ENCODE measurements around the gene SLC6A17. TPM values are rescaled to one million over a fixed set of nuclear protein-coding genes. Genes with fewer than 3 reads are reported as not detected.
A peak's percentile ranks its signal among the peaks of the same experiment; 100 is the strongest.

SLC6A17 gene
- total and polyA plus RNA-seq, 2 experiments from 2014 or later, result 0.03 to 0.17 TPM

DNA sequence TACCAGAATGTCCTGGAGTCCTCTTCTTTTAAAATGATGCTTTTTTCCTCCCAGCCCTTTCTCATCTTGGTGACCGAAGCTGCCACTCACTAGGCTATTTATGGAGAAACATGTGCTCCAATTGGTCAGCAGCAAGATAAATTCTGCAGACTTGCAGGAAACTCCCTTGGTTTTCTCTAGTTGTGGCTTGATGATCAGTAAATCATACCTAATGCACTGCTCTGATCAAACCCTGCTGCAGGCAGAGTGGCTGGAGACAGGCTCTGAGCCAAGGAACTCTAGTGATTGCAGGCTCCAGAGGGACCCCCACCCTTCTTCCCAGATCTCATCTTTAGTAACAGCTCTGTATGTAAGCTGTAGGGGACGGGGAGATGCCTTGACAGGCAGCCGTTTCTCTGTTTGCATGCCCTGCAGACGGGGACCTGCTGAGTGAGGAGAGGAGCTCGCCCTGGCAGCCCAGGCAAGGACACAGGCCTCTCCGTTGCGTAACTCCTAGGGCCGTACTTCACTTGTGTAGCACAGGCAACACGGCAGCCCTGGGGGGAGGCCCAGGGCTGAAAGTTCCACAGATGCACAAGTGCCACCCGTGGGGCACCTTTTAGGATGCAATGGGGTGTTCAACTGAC, 14.5 kb downstream of the SLC6A17 start:
- Mint-ChIP-seq H3K27ac (no peak overlapping the region), H3K36me3 (ENCODE audit: low read depth) (no peaks in the 10 kb centered on the region), H3K4me1 (peaks cover 5% of the 10 kb centered on the region), H3K4me3 (no peak overlapping the region), H3K9me3 (no peaks in the 10 kb centered on the region), H3K27me3 (ENCODE audit: insufficient read depth, low read depth, poor library complexity) (peaks cover 6% of the 10 kb centered on the region)
- Histone ChIP-seq H3K9me2 (ENCODE audit: insufficient read depth) (0 out of 2 replicates have a peak, but pooled peaks cover 4% of the 10 kb centered on the region), H3K27ac (ENCODE audit: low read depth) (no peak overlapping the region), H3K4me2 (no peak overlapping the region), H3K79me2 (replicated peaks; ENCODE audit: insufficient read depth) (no peaks in the 10 kb centered on the region), H3K36me3 (ENCODE audit: insufficient read depth) (no peaks in the 10 kb centered on the region), H3K4me1 (ENCODE audit: insufficient read depth) (no peaks in the 10 kb centered on the region), H3K4me3 (no peak overlapping the region), H2AFZ (no peak overlapping the region), H3K27me3 (ENCODE audit: insufficient read depth) (no peaks in the 10 kb centered on the region), H4K20me1 (replicated peaks; ENCODE audit: insufficient read depth) (no peaks in the 10 kb centered on the region), H3F3A (replicated peaks; ENCODE audit: low read depth) (no peaks in the 10 kb centered on the region)
- ATAC-seq (peak; percentile 49; the same call in 2 of the 3 replicates), DNase-seq (ENCODE audit: low spot score) (no peak)
- TF ChIP-seq ZNF114 (CRISPR knock-in tag; IDR thresholded peaks at IDR 0.05) (no peak), CREB1 (CRISPR knock-in tag; IDR thresholded peaks at IDR 0.05; ENCODE audit: low read depth) (no peak), STAT1 (IDR thresholded peaks at IDR 0.05; ENCODE audit: unreplicated experiment) (no peak), NANOG (IDR thresholded peaks at IDR 0.05; ENCODE audit: borderline replicate concordance) (no peak), POLR2AphosphoS5 (IDR thresholded peaks at IDR 0.05; ENCODE audit: low read depth) (no peak), ETS1 (IDR thresholded peaks at IDR 0.05) (no peak), EZH2 (IDR thresholded peaks at IDR 0.05; ENCODE audit: low read depth, unreplicated experiment) (no peak), EZH2phosphoT487 (IDR thresholded peaks at IDR 0.05; ENCODE audit: unreplicated experiment) (no peak), ZNF331 (CRISPR knock-in tag; IDR thresholded peaks at IDR 0.05; ENCODE audit: low read depth) (no peak)
- TF ChIP-seq, protein P1, sequence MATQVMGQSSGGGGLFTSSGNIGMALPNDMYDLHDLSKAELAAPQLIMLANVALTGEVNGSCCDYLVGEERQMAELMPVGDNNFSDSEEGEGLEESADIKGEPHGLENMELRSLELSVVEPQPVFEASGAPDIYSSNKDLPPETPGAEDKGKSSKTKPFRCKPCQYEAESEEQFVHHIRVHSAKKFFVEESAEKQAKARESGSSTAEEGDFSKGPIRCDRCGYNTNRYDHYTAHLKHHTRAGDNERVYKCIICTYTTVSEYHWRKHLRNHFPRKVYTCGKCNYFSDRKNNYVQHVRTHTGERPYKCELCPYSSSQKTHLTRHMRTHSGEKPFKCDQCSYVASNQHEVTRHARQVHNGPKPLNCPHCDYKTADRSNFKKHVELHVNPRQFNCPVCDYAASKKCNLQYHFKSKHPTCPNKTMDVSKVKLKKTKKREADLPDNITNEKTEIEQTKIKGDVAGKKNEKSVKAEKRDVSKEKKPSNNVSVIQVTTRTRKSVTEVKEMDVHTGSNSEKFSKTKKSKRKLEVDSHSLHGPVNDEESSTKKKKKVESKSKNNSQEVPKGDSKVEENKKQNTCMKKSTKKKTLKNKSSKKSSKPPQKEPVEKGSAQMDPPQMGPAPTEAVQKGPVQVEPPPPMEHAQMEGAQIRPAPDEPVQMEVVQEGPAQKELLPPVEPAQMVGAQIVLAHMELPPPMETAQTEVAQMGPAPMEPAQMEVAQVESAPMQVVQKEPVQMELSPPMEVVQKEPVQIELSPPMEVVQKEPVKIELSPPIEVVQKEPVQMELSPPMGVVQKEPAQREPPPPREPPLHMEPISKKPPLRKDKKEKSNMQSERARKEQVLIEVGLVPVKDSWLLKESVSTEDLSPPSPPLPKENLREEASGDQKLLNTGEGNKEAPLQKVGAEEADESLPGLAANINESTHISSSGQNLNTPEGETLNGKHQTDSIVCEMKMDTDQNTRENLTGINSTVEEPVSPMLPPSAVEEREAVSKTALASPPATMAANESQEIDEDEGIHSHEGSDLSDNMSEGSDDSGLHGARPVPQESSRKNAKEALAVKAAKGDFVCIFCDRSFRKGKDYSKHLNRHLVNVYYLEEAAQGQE (IDR thresholded peaks at IDR 0.05; ENCODE audit: unreplicated experiment), result no peak

GRCh38 chr1:110165761-110166231, 15.5 kb downstream of the SLC6A17 start:
- H3K27ac Mint-ChIP-seq, result no peak overlapping the region
- H3K36me3 Mint-ChIP-seq (ENCODE audit: low read depth), result no peaks in the 10 kb centered on the region
- Histone ChIP-seq H3K4me2 (no peak overlapping the region), H4K20me1 (replicated peaks; ENCODE audit: insufficient read depth) (no peaks in the 10 kb centered on the region), H3K4me1 (ENCODE audit: insufficient read depth) (no peaks in the 10 kb centered on the region), H3K27me3 (ENCODE audit: insufficient read depth) (no peaks in the 10 kb centered on the region), H3K79me2 (replicated peaks; ENCODE audit: insufficient read depth) (no peaks in the 10 kb centered on the region), H3K36me3 (ENCODE audit: insufficient read depth) (no peaks in the 10 kb centered on the region), H3K4me3 (no peak overlapping the region), H2AFZ (no peak overlapping the region), H3K9me2 (ENCODE audit: insufficient read depth) (0 out of 2 replicates have a peak, but pooled peaks cover 4% of the 10 kb centered on the region), H3K27ac (ENCODE audit: low read depth) (no peak overlapping the region), H3F3A (replicated peaks; ENCODE audit: low read depth) (no peaks in the 10 kb centered on the region)
- peaks cover 5% of the 10 kb centered on the region for H3K4me1 Mint-ChIP-seq
- H3K9me3 Mint-ChIP-seq, result no peaks in the 10 kb centered on the region
- no peak for DNase-seq (ENCODE audit: low spot score)
- no peak overlapping the region for H3K4me3 Mint-ChIP-seq
- ATAC-seq, result no peak
- peaks cover 6% of the 10 kb centered on the region for H3K27me3 Mint-ChIP-seq (ENCODE audit: insufficient read depth, low read depth, poor library complexity)
- no peak for TF ChIP-seq ZNF331 (CRISPR knock-in tag; IDR thresholded peaks at IDR 0.05; ENCODE audit: low read depth)
- TF ChIP-seq JUNB (IDR thresholded peaks at IDR 0.05; ENCODE audit: unreplicated experiment), result no peak
- no peak for TF ChIP-seq POLR2AphosphoS5 (IDR thresholded peaks at IDR 0.05; ENCODE audit: low read depth)
- no peak for TF ChIP-seq ETS1 (IDR thresholded peaks at IDR 0.05)
- TF ChIP-seq ZNF114 (CRISPR knock-in tag; IDR thresholded peaks at IDR 0.05), result no peak
- no peak for TF ChIP-seq NANOG (IDR thresholded peaks at IDR 0.05; ENCODE audit: borderline replicate concordance)
- TF ChIP-seq STAT1 (IDR thresholded peaks at IDR 0.05; ENCODE audit: unreplicated experiment), result no peak
- no peak for TF ChIP-seq CREB1 (CRISPR knock-in tag; IDR thresholded peaks at IDR 0.05; ENCODE audit: low read depth)
- no peak for TF ChIP-seq CTCF (conservative IDR thresholded peaks at IDR 0.05; ENCODE audit: low read depth in 2 of 2)

All from GM23338 (cell line).